Measurements from ENCODE around the gene LLGL1. TPM values are rescaled to one million over a fixed set of nuclear protein-coding genes. Genes with fewer than 3 reads are reported as not detected.

Gene LLGL1
- total RNA-seq, 6 experiments from 2014 or later = 38.0 to 50.8 (median 41.0) TPM

DNA sequence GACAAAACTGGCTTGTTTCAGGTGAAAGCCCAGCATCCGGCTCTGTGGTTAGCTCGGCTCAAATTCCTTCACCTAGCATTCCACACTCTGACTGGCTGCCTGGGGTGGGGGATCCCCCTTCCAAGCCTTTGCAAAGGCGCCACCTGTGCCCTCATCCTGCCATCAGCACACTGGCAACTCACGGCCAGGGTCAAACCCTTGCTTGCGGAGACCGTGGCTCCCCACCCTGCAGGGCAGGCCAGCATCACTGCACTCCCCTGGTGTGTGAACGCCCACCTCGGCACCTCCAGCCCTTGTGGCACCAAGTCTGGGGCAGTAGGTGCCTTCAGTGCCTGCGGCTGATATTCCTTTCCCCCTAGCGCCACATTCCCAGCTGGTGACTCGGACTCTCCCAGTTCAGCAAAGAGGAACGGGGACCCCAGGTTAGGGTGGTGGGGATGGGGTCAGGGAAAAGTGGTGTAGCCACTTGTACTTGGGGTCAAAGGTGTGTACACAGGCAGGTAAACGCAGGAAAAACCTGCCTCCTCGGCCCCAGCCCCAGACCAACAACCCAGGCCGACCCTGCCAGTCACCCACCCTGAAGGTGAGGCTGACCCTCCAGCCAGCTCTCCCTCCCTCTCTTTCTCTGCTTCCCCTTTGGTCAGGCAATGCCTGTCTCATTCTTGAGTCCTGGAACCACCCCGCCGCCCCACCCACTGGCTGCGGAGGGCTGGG, 32.0 kb downstream of the LLGL1 start:
- no peaks in the 10 kb centered on the region; the same call in 1 of the 2 replicates for H3K36me3 Mint-ChIP-seq (ENCODE audit: low read depth)

DNA sequence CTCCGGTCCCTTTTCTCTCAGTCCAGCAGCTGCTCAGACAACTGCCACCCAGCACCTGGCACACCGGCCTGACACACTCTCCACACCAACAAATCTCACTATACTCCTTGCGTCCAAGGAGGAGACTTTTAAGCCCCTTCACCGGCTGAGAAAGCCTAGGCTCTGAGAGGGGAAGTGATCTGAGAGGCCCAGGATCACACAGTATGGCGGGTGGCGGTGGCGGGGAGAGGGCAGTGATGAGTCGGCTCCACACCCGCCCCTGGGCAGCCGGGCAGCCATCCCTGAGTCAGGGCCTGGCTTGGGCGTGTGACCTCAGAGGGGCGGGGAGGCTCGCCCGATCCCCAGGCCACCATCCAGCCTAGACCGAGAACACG, 32.5 kb downstream of the LLGL1 start:
- no peaks in the 10 kb centered on the region; the same call in 1 of the 2 replicates for H3K36me3 Mint-ChIP-seq (ENCODE audit: low read depth)
- peak overlapping the region; percentile 100 for H3K4me3 Mint-ChIP-seq
- peak overlapping the region; percentile 98 for H3K27ac Mint-ChIP-seq
- H3K9me3 Mint-ChIP-seq = no peaks in the 10 kb centered on the region
- TF ChIP-seq, protein P1, sequence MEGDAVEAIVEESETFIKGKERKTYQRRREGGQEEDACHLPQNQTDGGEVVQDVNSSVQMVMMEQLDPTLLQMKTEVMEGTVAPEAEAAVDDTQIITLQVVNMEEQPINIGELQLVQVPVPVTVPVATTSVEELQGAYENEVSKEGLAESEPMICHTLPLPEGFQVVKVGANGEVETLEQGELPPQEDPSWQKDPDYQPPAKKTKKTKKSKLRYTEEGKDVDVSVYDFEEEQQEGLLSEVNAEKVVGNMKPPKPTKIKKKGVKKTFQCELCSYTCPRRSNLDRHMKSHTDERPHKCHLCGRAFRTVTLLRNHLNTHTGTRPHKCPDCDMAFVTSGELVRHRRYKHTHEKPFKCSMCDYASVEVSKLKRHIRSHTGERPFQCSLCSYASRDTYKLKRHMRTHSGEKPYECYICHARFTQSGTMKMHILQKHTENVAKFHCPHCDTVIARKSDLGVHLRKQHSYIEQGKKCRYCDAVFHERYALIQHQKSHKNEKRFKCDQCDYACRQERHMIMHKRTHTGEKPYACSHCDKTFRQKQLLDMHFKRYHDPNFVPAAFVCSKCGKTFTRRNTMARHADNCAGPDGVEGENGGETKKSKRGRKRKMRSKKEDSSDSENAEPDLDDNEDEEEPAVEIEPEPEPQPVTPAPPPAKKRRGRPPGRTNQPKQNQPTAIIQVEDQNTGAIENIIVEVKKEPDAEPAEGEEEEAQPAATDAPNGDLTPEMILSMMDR (IDR thresholded peaks at IDR 0.05) = peak; percentile 32
- H3K27me3 Mint-ChIP-seq (ENCODE audit: insufficient read depth) = no peaks in the 10 kb centered on the region; the same call in 1 of the 2 replicates
- H3K4me1 Mint-ChIP-seq (ENCODE audit: low read depth) = peaks cover 33% of the 10 kb centered on the region
- peak; percentile 78 for DNase-seq

More for the DNA sequence above, 32.0 kb downstream of the LLGL1 start:
- Mint-ChIP-seq H3K27ac (peak overlapping the region; percentile 98), H3K4me3 (peak overlapping the region; percentile 100), H3K4me1 (ENCODE audit: low read depth) (peaks cover 33% of the 10 kb centered on the region), H3K27me3 (ENCODE audit: insufficient read depth) (no peaks in the 10 kb centered on the region; the same call in 1 of the 2 replicates), H3K9me3 (no peaks in the 10 kb centered on the region)
- peak; percentile 52 for DNase-seq
- TF ChIP-seq, protein P1 (IDR thresholded peaks at IDR 0.05) = no peak

DNA sequence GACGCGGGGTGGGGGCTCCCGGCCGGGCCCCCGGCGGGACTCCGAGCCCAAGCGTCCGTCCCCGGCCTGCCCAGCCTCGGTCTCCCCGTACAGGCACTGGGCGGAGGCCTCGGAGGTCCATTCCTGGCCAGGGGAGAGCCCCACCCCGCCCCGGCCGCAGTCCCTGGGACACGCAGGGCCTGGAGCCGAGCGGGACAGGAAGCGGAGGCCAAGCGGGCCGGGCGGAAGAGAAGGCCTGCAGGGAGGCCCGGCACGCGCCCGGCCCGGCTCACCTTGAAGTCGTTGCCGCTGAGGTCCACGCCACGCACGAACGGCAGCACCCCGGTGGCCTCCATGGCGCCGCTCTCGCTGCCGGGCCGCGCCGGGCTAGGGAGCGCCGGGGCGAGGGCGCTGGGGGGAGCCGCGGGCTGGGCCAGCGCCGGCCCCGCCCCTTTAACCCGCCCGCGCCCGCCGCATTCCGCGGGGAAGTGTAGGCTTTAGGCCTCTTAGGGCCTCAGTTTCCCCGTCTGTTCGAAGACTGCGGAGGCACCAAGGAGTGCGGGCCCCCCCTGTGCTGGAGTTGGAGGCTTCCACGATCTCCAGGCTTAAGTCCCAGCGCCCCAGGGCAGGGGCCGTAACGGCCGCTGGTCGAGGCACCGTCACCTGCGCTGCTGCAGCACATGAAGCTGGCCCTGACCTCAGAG, 33.1 kb downstream of the LLGL1 start, which contains the start of gene FLII:
Gene FLII, minus strand, starts transcription at position 383 of the 683 bp plus-strand sequence. Its CDS starts 48 bp downstream, at position 335.
- Mint-ChIP-seq H3K36me3 (ENCODE audit: low read depth) (no peaks in the 10 kb centered on the region; the same call in 1 of the 2 replicates), H3K9me3 (no peaks in the 10 kb centered on the region), H3K4me3 (peak within 1 kb of the TSS; percentile 100), H3K27me3 (ENCODE audit: insufficient read depth) (no peaks in the 10 kb centered on the region; the same call in 1 of the 2 replicates), H3K4me1 (ENCODE audit: low read depth) (peaks cover 33% of the 10 kb centered on the region), H3K27ac (peak within 1 kb of the TSS; percentile 98)
- TF ChIP-seq, protein P1 (IDR thresholded peaks at IDR 0.05) = 0 out of 2 replicates have a peak, but pooled peaks have one; percentile 4
- no peak for DNase-seq

DNA sequence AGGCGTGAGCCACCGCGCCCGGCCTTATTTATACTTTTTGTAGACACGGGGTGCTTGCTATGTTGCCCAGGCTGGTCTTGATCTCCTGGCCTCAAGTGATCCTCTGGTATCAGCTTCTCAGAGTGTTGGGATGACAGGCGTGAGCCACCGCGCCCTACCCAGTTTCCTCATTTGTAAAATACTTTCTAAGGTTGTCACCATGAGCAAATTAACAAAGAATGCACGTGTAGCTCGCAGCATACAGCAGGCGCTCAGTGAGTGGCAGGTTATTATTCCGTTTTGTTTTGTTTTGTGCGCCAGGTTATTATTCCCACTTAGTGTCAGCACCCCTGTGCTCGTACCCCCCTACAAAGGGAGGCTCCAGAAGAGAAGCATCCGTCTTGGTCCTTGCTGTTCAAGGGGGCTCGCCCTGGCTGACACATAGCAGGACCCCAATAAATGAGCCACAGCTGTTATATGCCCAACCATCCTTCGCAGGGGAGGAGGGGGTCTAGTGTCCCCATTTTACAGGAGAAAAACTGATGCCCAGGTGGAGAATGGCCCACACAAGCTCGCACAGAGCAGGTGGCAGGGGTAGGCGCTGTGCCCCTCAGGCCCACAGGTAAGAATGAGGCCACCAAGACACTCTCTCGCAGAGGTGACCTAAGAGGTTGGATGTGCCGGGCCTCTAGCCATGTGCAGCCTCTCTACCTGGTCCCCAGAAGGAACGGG, 34.3 kb downstream of the LLGL1 start:
- Mint-ChIP-seq H3K36me3 (ENCODE audit: low read depth) (no peaks in the 10 kb centered on the region; the same call in 1 of the 2 replicates), H3K27ac (peak overlapping the region; percentile 90), H3K4me3 (peak overlapping the region; percentile 91), H3K4me1 (ENCODE audit: low read depth) (peaks cover 33% of the 10 kb centered on the region), H3K9me3 (no peaks in the 10 kb centered on the region), H3K27me3 (ENCODE audit: insufficient read depth) (no peaks in the 10 kb centered on the region)
- TF ChIP-seq, protein P1 (IDR thresholded peaks at IDR 0.05) = no peak
- DNase-seq = peak; percentile 57

All from HFFc6 (cell line).